Measurements from ENCODE around the gene MTERF1. TPM values are rescaled to one million over a fixed set of nuclear protein-coding genes. Genes with fewer than 3 reads are reported as not detected.

MTERF1 gene, protein sequence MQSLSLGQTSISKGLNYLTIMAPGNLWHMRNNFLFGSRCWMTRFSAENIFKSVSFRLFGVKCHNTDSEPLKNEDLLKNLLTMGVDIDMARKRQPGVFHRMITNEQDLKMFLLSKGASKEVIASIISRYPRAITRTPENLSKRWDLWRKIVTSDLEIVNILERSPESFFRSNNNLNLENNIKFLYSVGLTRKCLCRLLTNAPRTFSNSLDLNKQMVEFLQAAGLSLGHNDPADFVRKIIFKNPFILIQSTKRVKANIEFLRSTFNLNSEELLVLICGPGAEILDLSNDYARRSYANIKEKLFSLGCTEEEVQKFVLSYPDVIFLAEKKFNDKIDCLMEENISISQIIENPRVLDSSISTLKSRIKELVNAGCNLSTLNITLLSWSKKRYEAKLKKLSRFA
- 13.1 TPM for total RNA-seq (2021; ENCODE audit: unreplicated experiment)
- 3.4 and 6.3 TPM in 2 replicates for polyA plus RNA-seq (2012)
- percentile 93 among the genes with signal in this experiment for Bru-seq, nascent RNA
- percentile 89 among the genes with signal in this experiment for BruChase-seq, experiment 1, labeled RNA remaining after a 6-hour chase
- percentile 96 among the genes with signal in this experiment for BruChase-seq, experiment 2, labeled RNA remaining after a 2-hour chase
- long read RNA-seq, transcript MTERF1-201 (3 exons, 1,997 nt): major isoform, 13 of 24 reads
- long read RNA-seq, partial matches to known transcripts: 0 of 24 reads
- long read RNA-seq, other reads (novel, unspliced or antisense): 5 of 24 reads

DNA sequence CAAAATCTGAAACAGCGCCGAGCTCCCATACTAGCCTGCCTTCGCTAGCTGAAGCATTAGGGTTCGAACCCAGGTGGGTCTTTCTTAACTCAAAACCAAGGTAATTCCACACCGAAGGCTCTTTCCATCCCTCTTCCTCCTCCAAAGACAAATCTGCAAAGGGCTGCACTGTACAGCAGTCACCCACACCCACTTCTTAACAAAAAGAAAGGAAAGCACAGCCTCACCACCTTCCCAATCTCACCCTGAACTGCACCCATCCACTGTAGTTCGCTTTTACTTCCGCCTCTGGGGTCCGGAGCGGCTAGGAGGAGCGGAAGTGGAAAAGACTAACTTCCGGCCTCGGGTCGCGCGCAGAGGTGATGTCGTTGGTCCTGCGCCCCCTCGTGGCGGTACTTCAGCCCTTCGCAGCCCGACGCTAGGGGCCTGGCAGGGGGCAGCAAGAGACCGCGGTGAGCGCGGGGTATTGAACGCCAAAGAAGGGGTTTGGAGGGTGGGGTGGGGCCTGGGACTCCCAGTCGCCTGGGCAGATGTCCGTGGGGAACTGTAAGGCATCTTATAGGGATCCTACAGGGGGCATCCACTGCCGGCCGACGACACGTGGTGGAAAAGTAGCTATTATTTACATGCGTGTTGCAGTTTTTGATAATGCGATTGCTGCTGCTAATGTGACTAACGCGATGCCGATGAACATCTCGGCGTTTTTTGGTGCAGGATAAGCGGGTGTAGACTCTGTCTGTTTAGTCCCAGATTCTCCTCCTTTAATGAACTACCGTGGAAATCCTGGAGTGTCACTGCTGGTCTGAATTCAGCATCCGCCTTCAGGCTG is at the start of gene MTERF1:
Gene MTERF1, minus strand, starts transcription at position 290 of the 829 bp plus-strand sequence. CDS start 619 bp downstream, outside the sequence.
- Histone ChIP-seq H3K9me3 (ENCODE audit: control insufficient read depth in 1 of 2, insufficient read depth in 1 of 2, low read depth in 1 of 2, low read length in 2 of 2) (no peaks in the 10 kb centered on the region), H3K4me3 (replicated peaks in 1 of 2; ENCODE audit: low read depth in 1 of 2, low read length in 2 of 2) (peak within 1 kb of the TSS; percentile 68 to 92), H3K4me1 (ENCODE audit: control insufficient read depth in 1 of 2, insufficient read depth in 2 of 2, low read length in 2 of 2) (peaks cover 4 to 16% of the 10 kb centered on the region in 2 experiments; a peak in 3 of 4 replicates), H3K9me2 (ENCODE audit: insufficient read depth) (no peaks in the 10 kb centered on the region), H3K9ac (ENCODE audit: low read length) (peak within 1 kb of the TSS; percentile 79), H3K79me2 (ENCODE audit: insufficient read depth, low read length) (peaks cover 48% of the 10 kb centered on the region), H3K27ac (ENCODE audit: low read depth, low read length) (peak within 1 kb of the TSS; percentile 15), H3K4me2 (ENCODE audit: low read length) (peak within 1 kb of the TSS; percentile 90), H3K27me3 (ENCODE audit: insufficient read depth, low read length) (no peaks in the 10 kb centered on the region), H4K20me1 (ENCODE audit: insufficient read depth) (no peaks in the 10 kb centered on the region), H2AFZ (ENCODE audit: low read depth, low read length, poor library complexity, severe bottlenecking) (peak within 1 kb of the TSS; percentile 74), H3K36me3 (ENCODE audit: control insufficient read depth in 1 of 2, insufficient read depth in 2 of 2, low read length in 2 of 2) (no peaks in the 10 kb centered on the region)
- ATAC-seq (peak; percentile 94), DNase-seq (ENCODE audit: low read depth, low spot score) (peak; percentile 85)
- POLR2A ChIA-PET: interaction anchor here (1.2 to 1.5 kb wide), 2 partner anchors 60 to 566 kb away, joined by 3 to 4 read pairs; partner anchors contain the start of genes AKAP9 and GATAD1
- intact Hi-C loops (cut with micrococcal nuclease): loop anchor here (1.0 to 5.0 kb wide), 3 partner anchors 50 to 567 kb away; partner anchors contain the start of genes AKAP9 and GATAD1
- no TSS peak for BruUV-seq (replicated peaks)
- CTCF ChIA-PET: interaction anchor here (0.6 to 2.4 kb wide), 8 partner anchors 9 to 567 kb away, joined by 3 to 20 read pairs (median 6); partner anchors contain the start of gene GATAD1
- RAD21 ChIA-PET (ENCODE audit: low non-redundant PET in 1 of 2, low total read pairs in 2 of 2, uncharacterized antibody in 2 of 2, unreplicated experiment in 2 of 2): interaction anchor here in 1 of 2 experiments (0.6 kb wide), 1 partner anchor 567 kb away, joined by 4 read pairs; the partner anchor contains the start of gene GATAD1
- TF ChIP-seq YY1 (IDR thresholded peaks at IDR 0.05; ENCODE audit: extremely low read depth, insufficient replicate concordance, low read depth, low read length) (no peak), SIN3A (IDR thresholded peaks at IDR 0.05; ENCODE audit: low read depth) (peak; percentile 96), SRF (IDR thresholded peaks at IDR 0.05; ENCODE audit: low read depth) (peak; percentile 84), EZH2phosphoT487 (IDR thresholded peaks at IDR 0.05; ENCODE audit: borderline replicate concordance) (no peak), FOSL1 (IDR thresholded peaks at IDR 0.05; ENCODE audit: low read depth) (no peak; the same call in 1 of the 2 replicates), SP1 (IDR thresholded peaks at IDR 0.05; ENCODE audit: low read depth) (peak; percentile 56; the same call in 1 of the 2 replicates), ELF1 (IDR thresholded peaks at IDR 0.05; ENCODE audit: borderline replicate concordance, low read depth) (peak; percentile 94), POLR2A (IDR thresholded peaks at IDR 0.05; ENCODE audit: borderline replicate concordance, extremely low read depth, insufficient read depth, insufficient read length) (peak; percentile 79), EGR1 (IDR thresholded peaks at IDR 0.05; ENCODE audit: low read depth) (0 out of 2 replicates have a peak, but pooled peaks have one; percentile 37), POLR2AphosphoS5 (IDR thresholded peaks at IDR 0.05; ENCODE audit: low read depth, low read length) (peak; percentile 98), ZFX (IDR thresholded peaks at IDR 0.05) (0 out of 2 replicates have a peak, but pooled peaks have one; percentile 11), RAD21 (IDR thresholded peaks at IDR 0.05; ENCODE audit: low read depth) (peak; percentile 99), JUND (IDR thresholded peaks at IDR 0.05) (no peak), CBX3 (IDR thresholded peaks at IDR 0.05; ENCODE audit: low read depth) (peak; percentile 94), TCF7L2 (IDR thresholded peaks at IDR 0.05; ENCODE audit: borderline replicate concordance, extremely low read depth, insufficient read depth, insufficient read length) (no peak)
- TF ChIP-seq, protein P1, sequence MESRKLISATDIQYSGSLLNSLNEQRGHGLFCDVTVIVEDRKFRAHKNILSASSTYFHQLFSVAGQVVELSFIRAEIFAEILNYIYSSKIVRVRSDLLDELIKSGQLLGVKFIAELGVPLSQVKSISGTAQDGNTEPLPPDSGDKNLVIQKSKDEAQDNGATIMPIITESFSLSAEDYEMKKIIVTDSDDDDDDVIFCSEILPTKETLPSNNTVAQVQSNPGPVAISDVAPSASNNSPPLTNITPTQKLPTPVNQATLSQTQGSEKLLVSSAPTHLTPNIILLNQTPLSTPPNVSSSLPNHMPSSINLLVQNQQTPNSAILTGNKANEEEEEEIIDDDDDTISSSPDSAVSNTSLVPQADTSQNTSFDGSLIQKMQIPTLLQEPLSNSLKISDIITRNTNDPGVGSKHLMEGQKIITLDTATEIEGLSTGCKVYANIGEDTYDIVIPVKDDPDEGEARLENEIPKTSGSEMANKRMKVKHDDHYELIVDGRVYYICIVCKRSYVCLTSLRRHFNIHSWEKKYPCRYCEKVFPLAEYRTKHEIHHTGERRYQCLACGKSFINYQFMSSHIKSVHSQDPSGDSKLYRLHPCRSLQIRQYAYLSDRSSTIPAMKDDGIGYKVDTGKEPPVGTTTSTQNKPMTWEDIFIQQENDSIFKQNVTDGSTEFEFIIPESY (IDR thresholded peaks at IDR 0.05; ENCODE audit: extremely low read depth, insufficient replicate concordance, low read length): peak; percentile 53
- TF ChIP-seq, protein P2, sequence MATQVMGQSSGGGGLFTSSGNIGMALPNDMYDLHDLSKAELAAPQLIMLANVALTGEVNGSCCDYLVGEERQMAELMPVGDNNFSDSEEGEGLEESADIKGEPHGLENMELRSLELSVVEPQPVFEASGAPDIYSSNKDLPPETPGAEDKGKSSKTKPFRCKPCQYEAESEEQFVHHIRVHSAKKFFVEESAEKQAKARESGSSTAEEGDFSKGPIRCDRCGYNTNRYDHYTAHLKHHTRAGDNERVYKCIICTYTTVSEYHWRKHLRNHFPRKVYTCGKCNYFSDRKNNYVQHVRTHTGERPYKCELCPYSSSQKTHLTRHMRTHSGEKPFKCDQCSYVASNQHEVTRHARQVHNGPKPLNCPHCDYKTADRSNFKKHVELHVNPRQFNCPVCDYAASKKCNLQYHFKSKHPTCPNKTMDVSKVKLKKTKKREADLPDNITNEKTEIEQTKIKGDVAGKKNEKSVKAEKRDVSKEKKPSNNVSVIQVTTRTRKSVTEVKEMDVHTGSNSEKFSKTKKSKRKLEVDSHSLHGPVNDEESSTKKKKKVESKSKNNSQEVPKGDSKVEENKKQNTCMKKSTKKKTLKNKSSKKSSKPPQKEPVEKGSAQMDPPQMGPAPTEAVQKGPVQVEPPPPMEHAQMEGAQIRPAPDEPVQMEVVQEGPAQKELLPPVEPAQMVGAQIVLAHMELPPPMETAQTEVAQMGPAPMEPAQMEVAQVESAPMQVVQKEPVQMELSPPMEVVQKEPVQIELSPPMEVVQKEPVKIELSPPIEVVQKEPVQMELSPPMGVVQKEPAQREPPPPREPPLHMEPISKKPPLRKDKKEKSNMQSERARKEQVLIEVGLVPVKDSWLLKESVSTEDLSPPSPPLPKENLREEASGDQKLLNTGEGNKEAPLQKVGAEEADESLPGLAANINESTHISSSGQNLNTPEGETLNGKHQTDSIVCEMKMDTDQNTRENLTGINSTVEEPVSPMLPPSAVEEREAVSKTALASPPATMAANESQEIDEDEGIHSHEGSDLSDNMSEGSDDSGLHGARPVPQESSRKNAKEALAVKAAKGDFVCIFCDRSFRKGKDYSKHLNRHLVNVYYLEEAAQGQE (IDR thresholded peaks at IDR 0.05; ENCODE audit: low read depth): no peak
- TF ChIP-seq, protein P3, sequence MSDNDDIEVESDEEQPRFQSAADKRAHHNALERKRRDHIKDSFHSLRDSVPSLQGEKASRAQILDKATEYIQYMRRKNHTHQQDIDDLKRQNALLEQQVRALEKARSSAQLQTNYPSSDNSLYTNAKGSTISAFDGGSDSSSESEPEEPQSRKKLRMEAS (IDR thresholded peaks at IDR 0.05): peak; percentile 95
